ENCODE data around the gene CLK1.

The CLK1 gene

GRCh38 chr2:200869014-200869413 lies 4.6 kb upstream of the CLK1 start:
- TF ChIP-seq, protein P1, sequence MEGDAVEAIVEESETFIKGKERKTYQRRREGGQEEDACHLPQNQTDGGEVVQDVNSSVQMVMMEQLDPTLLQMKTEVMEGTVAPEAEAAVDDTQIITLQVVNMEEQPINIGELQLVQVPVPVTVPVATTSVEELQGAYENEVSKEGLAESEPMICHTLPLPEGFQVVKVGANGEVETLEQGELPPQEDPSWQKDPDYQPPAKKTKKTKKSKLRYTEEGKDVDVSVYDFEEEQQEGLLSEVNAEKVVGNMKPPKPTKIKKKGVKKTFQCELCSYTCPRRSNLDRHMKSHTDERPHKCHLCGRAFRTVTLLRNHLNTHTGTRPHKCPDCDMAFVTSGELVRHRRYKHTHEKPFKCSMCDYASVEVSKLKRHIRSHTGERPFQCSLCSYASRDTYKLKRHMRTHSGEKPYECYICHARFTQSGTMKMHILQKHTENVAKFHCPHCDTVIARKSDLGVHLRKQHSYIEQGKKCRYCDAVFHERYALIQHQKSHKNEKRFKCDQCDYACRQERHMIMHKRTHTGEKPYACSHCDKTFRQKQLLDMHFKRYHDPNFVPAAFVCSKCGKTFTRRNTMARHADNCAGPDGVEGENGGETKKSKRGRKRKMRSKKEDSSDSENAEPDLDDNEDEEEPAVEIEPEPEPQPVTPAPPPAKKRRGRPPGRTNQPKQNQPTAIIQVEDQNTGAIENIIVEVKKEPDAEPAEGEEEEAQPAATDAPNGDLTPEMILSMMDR (IDR thresholded peaks at IDR 0.05; ENCODE audit: borderline replicate concordance, control extremely low read depth, extremely low read depth, insufficient read depth, missing control alignments), result no peak
- no peak for DNase-seq (ENCODE audit: low spot score)
- in situ Hi-C loops (cut with MboI; ENCODE audit: low sequenced_read_pairs, unreplicated experiment), result no loop called here

- in situ Hi-C loops (cut with MboI; ENCODE audit: low sequenced_read_pairs, unreplicated experiment), result no loop called here
Observed at GRCh38 chr2:200863782-200864175, 679 bp downstream of the CLK1 start.

DNA sequence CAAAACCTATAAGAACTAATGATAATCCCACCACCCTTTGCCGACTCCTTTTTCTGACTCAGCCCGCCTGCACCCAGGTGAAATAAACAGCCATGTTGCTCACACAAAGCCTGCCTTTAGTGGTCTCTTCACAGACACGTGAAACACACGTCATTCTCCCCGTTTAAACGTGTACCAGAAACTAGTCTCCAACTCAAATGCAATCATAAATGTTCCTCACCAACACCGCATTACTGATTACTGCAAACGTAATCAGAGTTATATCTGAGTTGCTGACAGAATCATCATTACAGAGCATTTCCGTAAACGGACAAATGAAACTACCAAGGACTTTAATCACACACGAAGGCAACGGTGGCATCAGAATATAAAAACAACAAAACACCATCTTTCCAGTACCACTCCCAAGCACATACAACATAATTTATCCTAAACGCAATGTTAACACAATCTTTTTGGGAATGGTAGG lies 1.9 kb downstream of the CLK1 start:
- DNase-seq (ENCODE audit: low spot score), result peak; percentile 48
- TF ChIP-seq, protein P1 (IDR thresholded peaks at IDR 0.05; ENCODE audit: borderline replicate concordance, control extremely low read depth, extremely low read depth, insufficient read depth, missing control alignments), result no peak
- in situ Hi-C loops (cut with MboI; ENCODE audit: low sequenced_read_pairs, unreplicated experiment), result no loop called here

More at GRCh38 chr2:200863782-200864175, 679 bp downstream of the CLK1 start:
- TF ChIP-seq, protein P1 (IDR thresholded peaks at IDR 0.05; ENCODE audit: borderline replicate concordance, control extremely low read depth, extremely low read depth, insufficient read depth, missing control alignments), result no peak
- DNase-seq (ENCODE audit: low spot score), result no peak

DNA sequence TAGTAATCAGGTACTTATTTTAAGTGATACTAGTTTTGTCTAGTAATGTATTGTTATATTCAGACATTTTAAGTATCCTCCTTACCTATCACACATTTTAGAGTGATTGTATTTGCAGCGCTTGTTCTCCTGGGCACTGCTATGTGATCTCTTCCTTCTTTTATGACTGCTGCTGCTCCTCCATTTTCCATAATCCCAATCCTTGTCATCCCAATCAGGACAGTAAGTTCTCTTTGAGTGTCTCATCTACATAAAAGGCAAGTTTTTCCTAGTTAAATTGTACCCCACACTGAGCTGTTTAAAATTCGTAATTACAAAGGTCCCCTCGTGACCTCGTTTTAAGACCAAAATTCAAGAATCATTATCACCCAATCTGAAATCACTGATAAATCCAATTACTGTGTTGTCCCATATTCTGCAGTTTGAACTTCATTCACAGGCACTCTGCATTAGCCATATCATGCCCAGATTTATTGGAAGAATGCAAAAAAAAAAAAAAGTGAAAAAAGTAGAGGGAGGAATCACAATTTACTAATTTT lies 2.8 kb downstream of the CLK1 start:
- TF ChIP-seq, protein P1 (IDR thresholded peaks at IDR 0.05; ENCODE audit: borderline replicate concordance, control extremely low read depth, extremely low read depth, insufficient read depth, missing control alignments), result no peak
- in situ Hi-C loops (cut with MboI; ENCODE audit: low sequenced_read_pairs, unreplicated experiment), result no loop called here
- no peak for DNase-seq (ENCODE audit: low spot score)

DNA sequence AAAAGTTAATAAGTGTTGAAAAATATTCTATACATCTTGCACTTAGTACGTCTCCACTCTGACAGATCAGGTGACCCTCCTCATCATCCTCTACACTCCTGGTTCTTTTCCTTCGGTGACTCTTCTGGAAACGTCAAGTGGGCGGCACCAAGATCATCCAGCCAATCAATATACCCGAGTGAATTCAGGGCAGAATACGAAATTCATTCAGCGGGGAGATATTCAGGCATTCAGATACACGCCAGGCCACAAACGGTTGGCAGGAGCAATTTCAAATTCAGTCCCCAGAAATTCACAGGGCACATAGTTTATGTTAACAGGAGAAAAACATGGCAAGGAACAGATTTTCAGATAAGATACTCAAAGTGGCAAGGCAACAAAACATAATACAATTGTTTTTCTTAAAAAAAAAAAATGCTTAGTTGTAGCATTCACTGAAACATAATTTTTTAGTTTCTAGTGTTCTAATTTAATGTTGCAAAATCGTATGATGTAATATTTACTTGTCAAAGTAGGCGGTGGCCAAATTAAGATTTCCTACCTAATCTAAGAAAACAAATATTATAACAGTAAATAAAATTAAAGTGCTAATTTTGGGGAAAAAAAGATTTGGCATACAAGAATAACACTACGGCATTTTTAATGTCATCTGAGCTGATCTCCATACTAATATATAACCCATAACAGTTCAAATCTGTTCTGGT lies 4.2 kb downstream of the CLK1 start:
- no peak for DNase-seq (ENCODE audit: low spot score)
- TF ChIP-seq, protein P1 (IDR thresholded peaks at IDR 0.05; ENCODE audit: borderline replicate concordance, control extremely low read depth, extremely low read depth, insufficient read depth, missing control alignments), result no peak
- in situ Hi-C loops (cut with MboI; ENCODE audit: low sequenced_read_pairs, unreplicated experiment), result no loop called here

DNA sequence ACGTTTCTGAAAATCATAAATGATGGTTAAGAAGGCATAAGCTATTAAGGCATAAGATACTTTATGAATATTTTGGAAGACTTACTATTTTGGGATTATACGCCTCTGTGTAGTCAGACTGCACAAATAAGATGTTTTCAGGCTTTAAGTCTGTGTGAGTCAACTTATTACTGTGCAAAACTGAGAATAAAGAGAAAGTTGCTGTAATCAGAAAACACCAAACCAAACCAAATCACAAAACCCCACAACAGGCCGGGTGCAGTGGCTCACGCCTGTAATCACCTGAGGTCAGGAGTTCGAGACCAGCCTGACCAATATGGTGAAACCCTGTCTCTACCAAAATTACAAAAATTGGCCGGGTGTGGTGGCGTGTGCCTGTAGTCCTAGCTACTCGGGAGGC lies 7.7 kb downstream of the CLK1 start:
- TF ChIP-seq, protein P1 (IDR thresholded peaks at IDR 0.05; ENCODE audit: borderline replicate concordance, control extremely low read depth, extremely low read depth, insufficient read depth, missing control alignments), result no peak
- DNase-seq (ENCODE audit: low spot score), result no peak
- in situ Hi-C loops (cut with MboI; ENCODE audit: low sequenced_read_pairs, unreplicated experiment), result no loop called here

All from GM13976 (cell line).